Measurements from ENCODE around the gene SRPK1.

The SRPK1 gene

GRCh38 chr6:35920793-35921732 is at the start of gene SRPK1:
Gene SRPK1, minus strand, starts transcription at chr6:35921098. Its CDS starts 42 bp downstream, at chr6:35921056.
- no peak for TF ChIP-seq CTCF (IDR thresholded peaks at IDR 0.05)

GRCh38 chr6:35970181-35970580 is 49.3 kb upstream of the SRPK1 start:
- TF ChIP-seq CTCF (IDR thresholded peaks at IDR 0.05) = no peak

- no peak for TF ChIP-seq CTCF (IDR thresholded peaks at IDR 0.05)
Measured at GRCh38 chr6:35969646-35970045, 48.7 kb upstream of the SRPK1 start.

- TF ChIP-seq CTCF (IDR thresholded peaks at IDR 0.05) = no peak
Measured at GRCh38 chr6:35968821-35969220, 47.9 kb upstream of the SRPK1 start.

- TF ChIP-seq CTCF (IDR thresholded peaks at IDR 0.05) = no peak
Measured at GRCh38 chr6:35967076-35967774, 46.3 kb upstream of the SRPK1 start.

GRCh38 chr6:35962779-35963560 is 42.1 kb upstream of the SRPK1 start:
- TF ChIP-seq CTCF (IDR thresholded peaks at IDR 0.05) = no peak

- TF ChIP-seq CTCF (IDR thresholded peaks at IDR 0.05) = no peak
Measured at GRCh38 chr6:35960187-35960586, 39.3 kb upstream of the SRPK1 start.

Measured in LNCAP (cell line).